Body of pancreas (tissue), 4 donors: Measurements from ENCODE around the gene ALG14.

Source experiments
- POLR2A ChIP-seq, 3 donors: fragments of 450-650 bp; IDR thresholded peaks; one replicate each; pipeline ENCODE4 v1.6.1; 2016; ENCODE audit warnings: antibody characterized with exemption in 3 of 3, mild to moderate bottlenecking in 2 of 3
- TF ChIP-seq, protein P1 (sequence below), 7 experiments: fragments of 450-650 bp in 4 of 7; fragments of 200-600 bp in 3 of 7; sonication (generic) in 3 of 7; IDR thresholded peaks; one replicate each; pipeline ENCODE4 v1.5.1; 2016 to 2019; ENCODE audit warnings: antibody characterized with exemption in 7 of 7

DNA sequence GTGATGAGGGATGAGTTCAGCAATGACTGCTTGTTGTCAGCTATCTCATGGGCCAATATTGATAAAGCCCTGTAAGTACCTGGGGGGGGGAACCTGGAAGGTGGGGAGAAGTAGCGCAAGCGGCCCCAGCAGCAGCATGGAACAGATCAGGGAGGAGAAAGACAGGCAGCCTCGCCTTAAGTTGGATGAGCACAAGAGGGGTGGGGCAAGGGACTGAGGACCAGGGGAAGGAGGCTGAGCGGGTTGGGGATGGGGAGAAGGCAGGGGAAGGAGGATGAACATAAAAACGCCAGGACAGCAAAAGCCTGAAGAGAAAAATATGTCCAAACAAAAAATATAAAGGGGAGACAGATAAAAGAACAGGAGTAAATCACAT, 70.6 kb downstream of the ALG14 start:
- TF ChIP-seq POLR2A (IDR thresholded peaks at IDR 0.05), result no peak
- TF ChIP-seq, protein P1, sequence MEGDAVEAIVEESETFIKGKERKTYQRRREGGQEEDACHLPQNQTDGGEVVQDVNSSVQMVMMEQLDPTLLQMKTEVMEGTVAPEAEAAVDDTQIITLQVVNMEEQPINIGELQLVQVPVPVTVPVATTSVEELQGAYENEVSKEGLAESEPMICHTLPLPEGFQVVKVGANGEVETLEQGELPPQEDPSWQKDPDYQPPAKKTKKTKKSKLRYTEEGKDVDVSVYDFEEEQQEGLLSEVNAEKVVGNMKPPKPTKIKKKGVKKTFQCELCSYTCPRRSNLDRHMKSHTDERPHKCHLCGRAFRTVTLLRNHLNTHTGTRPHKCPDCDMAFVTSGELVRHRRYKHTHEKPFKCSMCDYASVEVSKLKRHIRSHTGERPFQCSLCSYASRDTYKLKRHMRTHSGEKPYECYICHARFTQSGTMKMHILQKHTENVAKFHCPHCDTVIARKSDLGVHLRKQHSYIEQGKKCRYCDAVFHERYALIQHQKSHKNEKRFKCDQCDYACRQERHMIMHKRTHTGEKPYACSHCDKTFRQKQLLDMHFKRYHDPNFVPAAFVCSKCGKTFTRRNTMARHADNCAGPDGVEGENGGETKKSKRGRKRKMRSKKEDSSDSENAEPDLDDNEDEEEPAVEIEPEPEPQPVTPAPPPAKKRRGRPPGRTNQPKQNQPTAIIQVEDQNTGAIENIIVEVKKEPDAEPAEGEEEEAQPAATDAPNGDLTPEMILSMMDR (IDR thresholded peaks at IDR 0.05), result no peak
